Measurements from ENCODE around the gene PUS1.
"Not testable (repeated sequence)": the region's sequence is repeated elsewhere in the genome, so short reads cannot be mapped to it uniquely, and the experiment has no call there.

Gene PUS1

DNA sequence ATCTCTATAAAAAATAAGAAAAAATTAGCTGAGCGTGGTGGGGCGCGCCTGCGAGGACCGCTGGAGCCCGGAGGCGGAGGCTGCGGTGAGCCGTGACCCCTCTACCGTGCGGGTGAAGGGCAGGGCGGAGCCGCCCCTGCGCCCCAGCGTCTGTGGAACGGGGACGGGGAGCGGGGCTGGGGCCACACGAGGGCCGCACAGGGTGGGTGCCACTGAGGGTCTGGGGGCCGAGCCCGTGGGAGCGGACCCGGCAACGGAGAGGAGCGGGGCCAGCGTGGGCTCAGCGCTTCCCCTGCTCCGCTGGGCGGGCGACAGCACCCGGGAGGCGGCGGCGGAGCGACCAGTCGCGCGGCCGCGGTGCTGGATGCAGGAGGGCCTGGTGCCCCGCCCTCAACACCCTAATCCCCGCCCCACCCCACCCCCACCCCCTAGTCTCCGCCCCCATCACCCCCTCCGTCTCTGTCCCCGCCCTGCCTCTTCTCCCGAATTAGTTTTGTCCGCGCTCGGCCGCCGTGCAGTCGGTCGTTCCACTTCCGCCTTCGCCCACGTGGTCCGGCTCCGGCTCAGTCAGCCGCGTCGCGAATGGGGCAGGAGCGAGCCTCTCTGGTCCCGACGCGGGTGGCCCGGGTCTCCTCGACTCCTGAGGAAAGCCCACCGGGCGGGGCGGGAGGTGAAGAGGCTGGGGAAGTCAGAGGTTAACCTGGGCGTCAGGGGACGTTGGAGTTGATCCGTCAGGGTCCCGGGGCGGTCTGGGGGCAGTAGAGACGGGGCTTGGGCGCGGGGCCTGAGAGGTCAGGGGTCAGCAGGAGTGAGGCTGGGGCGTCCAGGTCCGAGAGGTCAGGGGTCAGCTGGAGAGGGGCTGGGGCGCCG, at the start of gene PUS1:
Gene PUS1, plus strand, starts transcription at position 566 of the 870 bp plus-strand sequence. CDS start 447 bp downstream, outside the sequence.
- no peak for FAIRE-seq

- FAIRE-seq = no peak
These were observed 46.1 kb upstream of the PUS1 start for GRCh38 chr12:131882804-131883520.

DNA sequence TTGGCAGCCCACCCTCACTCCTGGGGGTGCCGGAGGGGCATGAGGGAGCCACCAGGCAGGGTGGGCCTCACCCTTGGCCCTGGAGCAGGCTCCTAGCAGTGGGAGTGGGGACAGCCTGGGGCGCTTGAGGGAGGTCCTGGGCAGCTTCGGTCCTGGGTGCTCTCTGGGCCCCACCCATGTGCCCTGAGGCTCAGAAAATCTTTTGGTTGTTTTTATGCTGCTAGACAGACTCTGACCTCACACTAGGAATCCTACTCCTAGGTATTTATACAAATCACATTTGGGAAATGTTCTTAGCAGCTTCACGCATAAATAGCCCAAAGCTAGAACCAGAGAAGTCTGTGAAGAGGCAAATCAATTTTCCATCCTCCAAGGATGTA, 45.6 kb upstream of the PUS1 start:
- no peak for FAIRE-seq

DNA sequence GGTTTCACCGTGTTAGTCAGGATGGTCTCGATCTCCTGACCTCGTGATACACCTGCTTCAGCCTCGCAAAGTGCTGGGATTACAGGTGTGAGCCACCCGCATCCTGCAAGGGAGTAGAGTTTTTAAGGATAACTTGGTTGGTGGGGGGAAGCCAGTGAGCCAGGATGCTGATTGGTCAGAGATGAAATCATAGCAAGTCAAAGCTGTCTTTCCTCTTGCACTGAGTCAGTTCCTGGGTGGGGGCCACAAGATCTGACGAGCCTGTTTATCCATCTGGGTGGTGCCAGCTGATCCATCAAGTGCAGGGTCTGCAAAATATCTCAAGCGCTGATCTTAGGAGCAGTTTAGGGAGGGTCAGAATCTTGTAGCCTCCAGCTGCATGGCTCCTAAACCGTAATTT, 44.0 kb upstream of the PUS1 start:
- FAIRE-seq = not testable (repeated sequence)

GRCh38 chr12:131885543-131886057, 43.5 kb upstream of the PUS1 start:
- FAIRE-seq = no peak

DNA sequence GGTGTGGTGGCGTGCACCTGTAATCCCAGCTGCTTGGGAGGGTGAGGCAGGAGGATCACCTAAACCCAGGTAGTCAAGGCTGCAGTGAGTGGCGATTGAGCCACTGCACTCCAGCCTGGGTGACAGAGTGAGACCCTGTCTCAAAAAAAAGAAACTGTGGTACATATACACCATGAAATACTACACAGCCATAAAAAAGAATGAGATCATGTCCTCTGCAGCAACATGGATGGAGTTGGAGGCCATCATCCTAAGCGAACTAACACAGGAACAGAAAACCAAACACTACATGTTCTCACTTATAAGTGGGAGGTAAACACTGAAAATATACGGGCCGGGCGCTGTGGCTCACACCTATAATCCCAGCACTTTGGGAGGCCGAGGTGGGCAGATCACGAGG, 37.4 kb upstream of the PUS1 start:
- FAIRE-seq = not testable (repeated sequence)

- FAIRE-seq = no peak
These were observed 36.1 kb upstream of the PUS1 start for GRCh38 chr12:131892711-131893604.

- FAIRE-seq = no peak
These were observed 35.3 kb upstream of the PUS1 start for GRCh38 chr12:131893605-131894312.

DNA sequence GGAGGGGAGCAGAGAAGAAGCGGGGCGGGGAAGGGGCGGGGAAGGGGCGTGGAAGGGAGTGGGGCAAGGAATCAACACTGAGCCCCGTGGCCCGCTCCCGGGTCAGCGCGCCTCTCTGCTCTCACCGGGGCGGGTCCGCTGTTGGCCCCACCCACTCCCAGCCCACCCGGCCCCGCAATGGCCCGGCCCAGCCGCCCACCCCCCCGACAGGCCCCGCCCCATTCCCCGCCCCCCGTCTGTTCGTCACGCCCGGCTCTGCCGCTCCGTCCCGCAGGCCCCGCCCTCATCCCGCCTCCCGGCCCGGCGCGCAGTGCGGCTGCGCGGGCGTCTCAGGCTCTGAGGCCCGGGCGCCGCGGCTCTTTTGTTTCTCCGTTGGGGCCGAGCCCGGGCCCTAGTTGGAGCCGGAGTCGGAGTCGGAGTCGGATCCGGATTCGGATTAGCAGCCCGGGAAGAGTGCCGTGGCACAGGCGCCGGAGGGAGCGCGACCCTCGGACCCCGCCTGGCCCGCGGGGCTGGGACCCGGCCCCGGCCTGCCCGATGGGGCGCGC, 34.7 kb upstream of the PUS1 start, which contains the start of gene ULK1:
Gene ULK1, plus strand, starts transcription at position 310 of the 548 bp plus-strand sequence. CDS start 380 bp downstream, outside the sequence.
- FAIRE-seq = no peak

DNA sequence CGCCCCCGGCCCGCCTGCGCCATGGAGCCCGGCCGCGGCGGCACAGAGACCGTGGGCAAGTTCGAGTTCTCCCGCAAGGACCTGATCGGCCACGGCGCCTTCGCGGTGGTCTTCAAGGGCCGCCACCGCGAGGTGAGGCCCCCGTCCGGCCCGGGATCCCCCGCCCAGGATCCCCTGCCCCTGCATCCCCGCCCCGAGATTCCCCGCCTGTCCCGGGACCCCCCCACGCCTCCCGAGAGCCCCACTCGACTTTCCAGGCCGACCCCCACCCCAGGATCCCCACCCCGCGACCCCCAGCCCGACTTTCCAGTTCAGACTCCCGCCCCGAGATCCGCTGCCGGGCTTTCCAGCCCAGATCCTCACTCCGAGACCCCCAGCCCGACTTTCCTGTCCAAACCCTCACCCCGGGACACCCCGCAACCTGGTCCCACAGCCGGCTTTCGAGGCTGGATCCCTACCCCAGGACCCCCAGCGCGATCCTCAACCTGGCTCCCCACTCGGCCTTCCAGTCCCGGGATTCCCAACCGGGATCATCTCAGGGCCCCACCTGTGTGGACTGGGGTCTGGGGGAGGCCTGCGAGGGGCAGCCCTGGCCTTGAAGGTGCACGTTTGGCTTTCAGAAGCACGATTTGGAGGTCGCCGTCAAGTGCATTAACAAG, 34.0 kb upstream of the PUS1 start:
- FAIRE-seq = no peak

DNA sequence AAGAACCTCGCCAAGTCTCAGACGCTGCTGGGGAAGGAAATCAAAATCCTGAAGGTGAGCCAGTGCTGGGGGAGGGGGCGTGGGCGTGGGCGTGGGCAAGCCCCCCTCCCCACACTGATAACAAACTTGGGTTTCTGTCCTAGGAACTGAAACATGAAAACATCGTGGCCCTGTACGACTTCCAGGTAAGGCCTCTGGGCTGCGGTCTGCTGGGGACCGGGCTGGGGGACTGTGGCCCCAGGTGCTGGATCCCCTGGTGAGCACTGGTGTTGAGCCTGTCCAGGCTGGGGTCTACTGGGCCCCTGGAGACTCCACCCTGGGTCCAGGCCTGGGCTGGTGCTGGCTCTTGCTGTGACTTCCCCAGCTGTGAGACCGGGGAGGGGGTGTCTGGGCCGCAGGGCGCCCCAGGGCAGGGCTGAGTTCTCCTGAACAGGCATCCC, 33.4 kb upstream of the PUS1 start:
- FAIRE-seq = no peak

GRCh38 chr12:131896080-131896810, 32.8 kb upstream of the PUS1 start:
- FAIRE-seq = no peak

GRCh38 chr12:131896811-131897270, 32.2 kb upstream of the PUS1 start:
- FAIRE-seq = no peak

GRCh38 chr12:131897276-131897675, 31.8 kb upstream of the PUS1 start:
- FAIRE-seq = no peak

DNA sequence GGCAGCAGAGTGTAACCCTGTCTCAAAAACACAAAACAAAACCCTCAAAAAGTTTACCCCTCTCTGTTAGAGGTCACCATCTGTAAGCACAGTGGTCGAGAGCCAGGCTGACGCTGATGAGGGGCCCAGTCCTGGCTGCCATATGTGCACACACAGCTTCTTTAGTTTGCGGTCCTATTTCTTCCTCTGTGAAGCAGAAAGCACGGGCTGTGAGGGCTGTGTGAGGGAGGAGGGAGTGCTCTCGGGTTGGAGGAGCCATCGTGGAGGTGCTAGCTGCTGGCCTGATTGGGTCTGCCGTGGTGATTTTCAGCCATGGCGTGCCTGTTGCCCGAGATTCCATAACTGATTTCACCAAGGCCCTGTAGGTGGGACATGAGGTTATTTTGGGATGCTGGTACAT, 31.2 kb upstream of the PUS1 start:
- FAIRE-seq = no peak

- no peak for FAIRE-seq
These were observed 28.7 kb upstream of the PUS1 start for GRCh38 chr12:131900397-131900796.

DNA sequence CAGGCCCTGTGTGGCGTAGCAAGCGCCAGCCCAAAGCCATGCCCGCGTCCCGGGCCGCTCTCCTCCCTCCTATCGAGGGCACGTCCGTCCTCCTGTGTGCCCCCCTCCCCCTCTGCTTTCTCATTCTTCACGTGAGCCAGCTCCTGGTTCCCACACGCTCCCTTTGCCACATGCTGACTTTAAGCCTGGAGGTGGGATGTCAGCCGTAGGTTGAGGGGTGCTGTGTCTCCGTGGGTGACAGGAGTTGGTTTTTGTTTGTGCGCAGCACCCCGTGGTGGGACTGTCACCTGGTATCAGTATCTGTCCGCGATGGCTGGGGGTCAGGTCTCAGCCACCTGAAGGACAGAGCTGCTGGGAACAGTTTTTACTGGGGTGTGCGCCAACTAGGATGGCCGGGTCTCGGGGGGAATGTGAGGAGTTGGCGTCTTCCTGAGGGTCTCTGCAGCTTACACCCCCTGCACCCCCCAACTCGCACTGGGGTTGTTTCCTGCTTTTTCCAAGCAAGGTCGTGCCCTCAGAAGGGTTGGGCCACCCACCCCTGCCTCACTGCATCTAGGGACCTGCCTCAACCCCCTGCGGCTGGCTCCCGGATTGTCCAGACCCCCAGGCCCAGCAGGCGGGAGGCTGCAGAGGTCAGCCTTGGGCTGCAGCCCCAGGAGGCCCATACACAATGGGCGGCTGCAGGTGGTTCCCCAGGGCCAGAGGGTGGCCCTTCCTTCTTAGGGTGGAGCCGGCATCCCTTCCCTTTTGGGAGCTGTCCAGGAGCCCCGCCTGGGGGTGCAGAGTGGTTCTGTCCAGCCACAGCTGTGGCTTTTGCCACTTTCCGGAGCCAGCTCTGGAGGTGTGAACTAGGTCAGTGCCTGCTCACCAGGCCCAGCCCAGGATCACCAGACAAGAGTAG, 27.4 kb upstream of the PUS1 start:
- FAIRE-seq = no peak

DNA sequence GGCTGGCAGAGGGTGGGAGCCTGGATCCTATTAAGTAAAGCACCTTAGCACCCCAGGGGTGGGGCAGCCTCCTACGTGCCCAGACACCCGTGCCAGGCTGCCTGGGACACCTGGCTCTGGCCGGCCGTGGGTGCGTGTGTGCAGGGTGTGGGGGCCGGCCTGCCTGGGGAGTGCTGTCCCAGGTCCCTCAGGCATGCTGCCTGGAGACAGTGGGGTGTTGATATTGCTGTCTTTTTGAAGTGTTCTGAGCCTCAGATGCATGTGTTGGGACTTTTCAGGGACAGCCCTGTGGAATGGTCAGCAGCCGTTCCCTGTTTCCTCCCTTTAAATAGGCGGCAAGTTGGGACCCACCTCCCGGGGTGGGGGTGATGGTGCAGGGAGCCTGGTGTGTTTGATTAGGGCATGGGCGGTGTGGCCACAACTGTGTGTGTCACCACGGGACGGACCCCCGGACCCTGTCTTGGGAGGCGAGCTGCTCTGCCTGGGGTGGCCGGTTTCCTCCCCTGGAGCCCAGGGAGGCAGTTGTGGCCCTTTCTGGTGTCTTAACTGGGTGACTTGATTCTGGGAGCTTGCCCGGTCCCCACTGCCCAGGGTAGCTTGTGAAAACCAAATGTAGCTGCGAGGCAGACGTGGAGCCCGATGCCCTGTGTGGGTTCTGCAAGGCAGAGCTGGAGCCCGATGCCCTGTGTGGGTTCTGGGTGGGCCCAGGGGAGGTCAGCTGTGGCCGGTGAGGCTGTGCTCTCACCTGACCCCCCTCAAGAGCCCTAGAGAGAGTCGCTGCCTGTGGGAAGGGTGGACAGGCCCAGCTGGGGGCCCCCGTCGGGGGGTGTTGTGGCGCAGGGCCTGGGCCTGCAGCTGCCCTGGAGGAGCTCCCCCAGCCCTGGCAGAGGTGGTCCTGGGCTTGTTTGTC, 26.5 kb upstream of the PUS1 start:
- FAIRE-seq = no peak
